GM18951 (cell line): Measurements from ENCODE around the gene MAGOH.
"Not testable (repeated sequence)": the region's sequence is repeated elsewhere in the genome, so short reads cannot be mapped to it uniquely, and the experiment has no call there.

Experiments
- POLR2A ChIP-seq: IDR thresholded peaks from 4 replicates; pipeline ENCODE4 v1.6.1; 2011; ENCODE audit warnings: mild to moderate bottlenecking; ENCODE audit not compliant: insufficient read length, insufficient read depth; ENCODE audit errors: extremely low read depth
- in situ Hi-C: fragments of 300-500 bp; cut with MboI; formaldehyde crosslinking; loops from one replicate; pipeline ENCODE4 v1.12.0; 2022; ENCODE audit warnings: low sequenced_read_pairs, mixed read lengths, inconsistent platforms; ENCODE audit not compliant: unreplicated experiment

Gene MAGOH

GRCh38 chr1:53238197-53239155 is at the start of gene MAGOH:
Gene MAGOH (minus strand): TSS chr1:53238518. CDS start chr1:53238448, 70 bp downstream.
- in situ Hi-C loops, result no loop called here
- TF ChIP-seq POLR2A, result peak; percentile 74

- in situ Hi-C loops, result no loop called here
- TF ChIP-seq POLR2A, result no peak
These were observed 48.6 kb upstream of the MAGOH start for GRCh38 chr1:53286955-53287354.

GRCh38 chr1:53285969-53286760 is 47.8 kb upstream of the MAGOH start:
- no peak for TF ChIP-seq POLR2A
- in situ Hi-C loops, result no loop called here

- TF ChIP-seq POLR2A, result no peak
- in situ Hi-C loops, result no loop called here
These were observed 47.2 kb upstream of the MAGOH start for GRCh38 chr1:53285546-53285945.

GRCh38 chr1:53284224-53285020 is 46.1 kb upstream of the MAGOH start:
- TF ChIP-seq POLR2A, result no peak

GRCh38 chr1:53283156-53283555 is 44.8 kb upstream of the MAGOH start:
- in situ Hi-C loops, result not testable (repeated sequence)

More at GRCh38 chr1:53284224-53285020, 46.1 kb upstream of the MAGOH start:
- in situ Hi-C loops, result no loop called here

- in situ Hi-C loops, result no loop called here
- no peak for TF ChIP-seq POLR2A
These were observed 42.8 kb upstream of the MAGOH start for GRCh38 chr1:53281133-53281532.

GRCh38 chr1:53280496-53280895 is 42.2 kb upstream of the MAGOH start:
- in situ Hi-C loops, result no loop called here
- TF ChIP-seq POLR2A, result no peak

- in situ Hi-C loops, result loop anchor here (5.0 kb wide), 1 partner anchor 118 kb away; no protein-coding TSS in a partner anchor
- no peak for TF ChIP-seq POLR2A
These were observed 41.2 kb upstream of the MAGOH start for GRCh38 chr1:53279296-53280200.

- in situ Hi-C loops, result loop anchor here (5.0 kb wide), 1 partner anchor 119 kb away; no protein-coding TSS in a partner anchor
These were observed 40.0 kb upstream of the MAGOH start for GRCh38 chr1:53278298-53278725.

GRCh38 chr1:53277326-53277725 is 39.0 kb upstream of the MAGOH start:
- no peak for TF ChIP-seq POLR2A
- in situ Hi-C loops, result loop anchor here (5.0 kb wide), 1 partner anchor 120 kb away; no protein-coding TSS in a partner anchor

More at GRCh38 chr1:53278298-53278725, 40.0 kb upstream of the MAGOH start:
- no peak for TF ChIP-seq POLR2A

GRCh38 chr1:53276902-53277281 is 38.6 kb upstream of the MAGOH start:
- in situ Hi-C loops, result loop anchor here (5.0 kb wide), 1 partner anchor 120 kb away; no protein-coding TSS in a partner anchor

More at GRCh38 chr1:53276902-53277281, 38.6 kb upstream of the MAGOH start:
- TF ChIP-seq POLR2A, result no peak
